Measurements from ENCODE around the gene RBCK1. TPM values are rescaled to one million over a fixed set of nuclear protein-coding genes. Genes with fewer than 3 reads are reported as not detected.
A peak's percentile ranks its signal among the peaks of the same experiment; 100 is the strongest.

Gene RBCK1
- total RNA-seq, 6 donors from 2014 or later: 63.4 to 179 (median 109) TPM

GRCh38 chr20:460707-461106 is 52.6 kb downstream of the RBCK1 start:
- Histone ChIP-seq H3K4me3 (peak overlapping the region in 3 of 4 donors; percentile 64 to 94 (median 90)), H3K4me1 (peaks cover 31 to 63% (median 38%) of the 10 kb centered on the region in 4 donors), H3K27me3 (no peaks in the 10 kb centered on the region), H3K36me3 (no peaks in the 10 kb centered on the region), H3K9me3 (no peaks in the 10 kb centered on the region), H3K27ac (peak overlapping the region in 2 of 4 donors; percentile 92 to 96)
- ATAC-seq (ENCODE audit: low FRiP score in 2 of 2) (no peak), DNase-seq (peak in 1 of 2 donors; percentile 70)
- TF ChIP-seq CTCF (IDR thresholded peaks at IDR 0.05) (no peak), POLR2A (IDR thresholded peaks at IDR 0.05) (no peak), EP300 (IDR thresholded peaks at IDR 0.05) (no peak), POLR2AphosphoS5 (IDR thresholded peaks at IDR 0.05) (no peak)
- 44 to 52% methylated on average over 2 of the region's 2 CpGs for WGBS, 2 donors

DNA sequence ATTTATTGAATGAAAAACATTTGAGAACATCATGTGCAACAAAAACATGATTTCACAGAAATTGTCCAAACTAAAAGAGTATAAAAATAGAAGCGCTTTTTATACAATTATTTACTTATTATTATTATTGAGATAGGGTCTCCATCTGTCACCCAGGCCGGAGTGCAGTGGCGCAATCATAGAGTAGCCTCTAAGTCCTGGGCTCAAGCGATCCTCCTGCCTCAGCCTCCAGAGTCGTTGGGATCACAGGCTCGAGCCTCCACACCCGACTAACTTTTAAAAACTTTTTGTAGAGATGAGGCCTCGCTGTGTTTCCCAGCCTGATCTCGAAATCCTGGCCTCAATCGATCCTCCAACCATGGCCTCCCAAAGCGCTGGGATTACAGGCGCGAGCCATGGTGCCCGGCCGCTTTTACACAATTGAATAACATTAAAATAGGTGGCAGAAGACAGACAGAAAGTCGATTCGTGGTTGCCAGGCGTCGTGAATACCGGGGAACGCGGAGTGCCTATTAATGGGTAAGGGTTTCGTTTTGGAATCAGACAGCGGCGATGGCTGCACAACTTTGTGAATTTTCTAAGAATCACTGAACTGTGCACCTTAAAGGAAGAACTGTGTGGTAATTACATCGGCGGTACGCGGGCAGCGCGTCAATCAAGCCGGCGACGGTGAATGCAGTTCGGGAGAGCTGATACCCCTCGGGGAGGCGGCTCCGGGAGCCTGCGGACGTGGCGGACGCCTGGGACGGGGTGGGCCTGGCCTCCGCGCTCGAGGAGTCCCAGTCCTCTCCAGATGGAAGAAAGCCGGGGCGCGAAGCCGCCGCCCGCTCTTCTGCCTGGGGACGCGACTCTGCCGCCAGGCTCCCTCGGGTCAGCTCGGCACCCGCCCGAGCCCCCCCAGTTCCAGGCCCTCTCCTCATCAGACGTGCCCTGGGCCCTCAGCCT is 53.4 kb downstream of the RBCK1 start:
- H3K4me1 ChIP-seq: peaks cover 31 to 56% (median 38%) of the 10 kb centered on the region in 4 donors
- H3K27ac ChIP-seq: peak overlapping the region; percentile 92 to 96 (median 94)
- H3K36me3 ChIP-seq: no peaks in the 10 kb centered on the region
- ATAC-seq (ENCODE audit: low FRiP score in 2 of 2): peak; percentile 79 to 80
- H3K9me3 ChIP-seq: no peaks in the 10 kb centered on the region
- H3K27me3 ChIP-seq: no peaks in the 10 kb centered on the region
- 8 to 12% methylated on average over 34 to 58 of the region's 60 CpGs for WGBS, 2 donors
- DNase-seq: peak; percentile 50 to 93
- TF ChIP-seq POLR2AphosphoS5 (IDR thresholded peaks at IDR 0.05) (no peak), CTCF (IDR thresholded peaks at IDR 0.05) (no peak), POLR2A (IDR thresholded peaks at IDR 0.05) (no peak)
- peak overlapping the region; percentile 64 to 94 (median 80) for H3K4me3 ChIP-seq

DNA sequence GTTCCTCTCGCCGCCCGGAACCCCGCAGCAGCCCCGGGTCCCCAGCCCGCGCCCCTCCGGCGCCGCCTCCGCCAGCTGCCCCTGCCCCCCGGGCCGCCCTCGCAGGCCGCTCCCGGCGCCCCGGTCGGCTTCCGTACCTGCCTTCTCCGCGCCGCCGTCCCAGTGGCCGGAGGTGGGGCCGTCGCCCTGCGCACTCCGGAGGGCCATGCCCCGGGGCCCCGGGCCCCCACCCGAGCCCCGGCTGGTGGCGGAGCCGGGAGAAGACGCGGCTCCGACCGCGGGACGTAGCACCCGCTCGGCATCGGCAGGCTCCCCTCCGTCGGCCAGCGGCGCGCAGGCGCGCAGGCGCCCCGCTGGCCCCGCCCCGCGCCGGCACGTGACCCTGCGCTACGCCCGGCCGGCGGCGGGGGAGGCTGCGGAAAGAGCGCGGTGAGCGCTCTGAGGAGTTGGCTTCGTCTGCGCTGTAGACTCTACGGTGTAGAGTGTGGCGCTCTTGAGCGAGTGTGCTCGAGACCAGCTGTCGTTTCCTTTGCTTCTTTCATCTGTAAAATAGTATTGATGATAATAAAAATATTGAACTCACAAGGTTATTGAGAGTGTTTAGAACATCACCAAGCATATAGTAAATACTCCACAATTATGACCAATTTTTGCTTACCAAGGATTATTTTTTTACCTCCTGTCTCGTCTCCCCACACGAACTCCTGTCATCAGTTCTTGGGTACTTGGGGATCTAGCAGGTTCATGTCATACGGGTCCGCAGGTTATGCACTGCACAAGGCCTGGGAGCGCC is 54.3 kb downstream of the RBCK1 start, which contains the start of gene TBC1D20:
Gene TBC1D20 (minus strand): TSS at position 335 of the 793 bp plus-strand sequence. CDS start 128 bp downstream, at position 207.
- peak; percentile 87 to 97 for DNase-seq
- Histone ChIP-seq H3K36me3 (no peaks in the 10 kb centered on the region), H3K4me3 (peak within 1 kb of the TSS; percentile 64 to 94 (median 80)), H3K27ac (peak within 1 kb of the TSS; percentile 92 to 96 (median 94)), H3K9me3 (no peaks in the 10 kb centered on the region), H3K4me1 (peaks cover 28 to 49% (median 34%) of the 10 kb centered on the region in 4 donors), H3K27me3 (no peaks in the 10 kb centered on the region)
- ATAC-seq (ENCODE audit: low FRiP score in 2 of 2): peak; percentile 98
- WGBS, 2 donors: 1 to 2% methylated on average over 26 to 50 of the region's 80 CpGs
- peak in 4 of 6 experiments; percentile 29 to 51 (median 38) for TF ChIP-seq CTCF (IDR thresholded peaks at IDR 0.05)
- peak in 3 of 4 donors; percentile 79 to 93 (median 92) for TF ChIP-seq POLR2A (IDR thresholded peaks at IDR 0.05)
- TF ChIP-seq POLR2AphosphoS5 (IDR thresholded peaks at IDR 0.05): peak; percentile 36 to 79
- no peak for TF ChIP-seq EP300 (IDR thresholded peaks at IDR 0.05)

DNA sequence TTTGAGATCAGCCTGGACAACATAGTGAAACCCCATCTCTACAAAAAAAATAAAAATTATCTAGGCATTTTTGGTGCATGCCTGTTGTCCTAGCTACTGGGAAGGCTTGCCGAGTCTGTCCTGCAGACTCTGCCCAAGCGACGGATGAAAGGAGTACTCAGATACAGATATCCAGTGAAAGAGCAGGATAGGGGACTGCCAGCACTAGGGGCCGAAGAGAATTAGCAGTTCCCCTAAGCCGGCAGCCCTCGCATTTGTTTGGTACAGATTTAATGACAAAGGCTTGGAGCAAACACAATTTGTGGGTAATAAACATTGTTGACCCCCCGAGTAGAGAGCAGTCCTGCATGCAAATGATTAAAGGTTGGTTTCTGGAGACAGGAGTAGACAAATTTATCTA is 59.7 kb downstream of the RBCK1 start:
- Histone ChIP-seq H3K27me3 (no peaks in the 10 kb centered on the region), H3K9me3 (no peaks in the 10 kb centered on the region), H3K4me3 (no peak overlapping the region), H3K36me3 (no peaks in the 10 kb centered on the region), H3K27ac (no peak overlapping the region), H3K4me1 (peaks cover 0 to 6% (median 3%) of the 10 kb centered on the region in 4 donors)
- ATAC-seq (ENCODE audit: low FRiP score in 2 of 2) (no peak), DNase-seq (no peak)
- WGBS, 2 donors: 87 to 93% methylated on average over 7 of the region's 7 CpGs
- no peak for TF ChIP-seq CTCF (IDR thresholded peaks at IDR 0.05)
- no peak for TF ChIP-seq POLR2AphosphoS5 (IDR thresholded peaks at IDR 0.05)

All from upper lobe of left lung (tissue), 6 donors.